Mucosa of descending colon (tissue), 3 donors: ENCODE measurements around the gene MAPRE3. TPM values are rescaled to one million over a fixed set of nuclear protein-coding genes. Genes with fewer than 3 reads are reported as not detected.

Experiments used
- ATAC-seq: fragments of 200-7000 bp; cut with Tn5 transposase; one replicate; pipeline ENCODE4 v1.9.1; 2020; ENCODE audit warnings: mild to moderate bottlenecking, moderate library complexity
- DNase-seq, 3 donors: peaks; one replicate each; pipeline ENCODE4 v3.0.0-alpha.2; 2020
- H3K36me3 ChIP-seq: fragments of 200-600 bp; one replicate; pipeline ENCODE4 v1.8.0; 2021; ENCODE audit warnings: low read depth, mild to moderate bottlenecking
- H3K4me1 ChIP-seq: fragments of 200-600 bp; one replicate; pipeline ENCODE4 v1.8.0; 2021; ENCODE audit warnings: low read depth, mild to moderate bottlenecking
- H3K4me3 ChIP-seq: fragments of 200-600 bp; one replicate; pipeline ENCODE4 v1.8.0; 2021; ENCODE audit warnings: mild to moderate bottlenecking
- H3K9me3 ChIP-seq: fragments of 200-600 bp; one replicate; pipeline ENCODE4 v1.8.0; 2021; ENCODE audit warnings: mild to moderate bottlenecking
- CTCF ChIP-seq: fragments of 200-600 bp; IDR thresholded peaks from one replicate; pipeline ENCODE4 v1.8.0; 2022; ENCODE audit warnings: antibody characterized with exemption, mild to moderate bottlenecking
- intact Hi-C, 2 donors: fragments of 100-400 bp; cut with DNase I in 1 of 2; cut with micrococcal nuclease in 1 of 2; formaldehyde crosslinking; loops; one replicate each; pipeline versions ENCODE4 v1.11.0 to v1.11.1; 2022; cut with DNase I, micrococcal nuclease
- total RNA-seq, 3 donors: library from RNA; stranded (reverse); fragmentation: NEBNext Ultra II Directional in 2 of 3; extraction: Animal tissue kit (Norgen Biotek cat#: 25700) in 2 of 3; gene quantifications; one replicate each; pipeline versions ENCODE4 v1.2.1 to v1.2.4, GENCODE V29; 2021 to 2023
- donor health status: DM: no; HTN: no; CAD: no; lungs with moderate emphysema.
- donor health status: DM: no; HTN: no; CAD: no.
- donor health status: DM: no; HTN: yes; CAD: no.

The MAPRE3 gene
- total RNA-seq, 3 donors from 2014 or later: 23.9 to 36.1 (median 35.6) TPM

- TF ChIP-seq CTCF: no peak
- H3K4me1 ChIP-seq: peaks cover 27% of the 10 kb centered on the region
- H3K36me3 ChIP-seq: no peaks in the 10 kb centered on the region
- DNase-seq (no peak), ATAC-seq (no peak)
- no peaks in the 10 kb centered on the region for H3K9me3 ChIP-seq
- intact Hi-C loops: no loop called here
- H3K4me3 ChIP-seq: no peak overlapping the region
These were observed 9.3 kb downstream of the MAPRE3 start for GRCh38 chr2:26979741-26980140.

DNA sequence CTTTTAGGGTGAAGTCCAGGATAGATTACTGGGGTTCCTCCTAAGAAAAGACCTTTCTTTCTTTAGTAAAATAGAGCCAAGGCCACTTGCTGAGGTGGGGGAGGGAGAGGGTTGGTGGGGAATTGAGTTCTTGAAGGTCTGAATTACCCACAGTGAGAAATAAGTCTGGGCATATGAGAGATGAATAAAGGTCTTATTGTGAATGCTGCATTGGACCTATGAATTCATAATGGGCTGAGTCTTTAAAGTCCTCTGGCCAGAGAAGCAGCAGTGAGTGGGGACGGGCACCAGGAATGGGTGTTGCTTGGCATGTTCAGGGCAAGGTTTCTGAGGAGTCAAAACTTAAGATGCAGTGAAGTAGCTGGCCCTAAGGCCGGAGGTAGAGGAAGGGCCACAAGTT, 10.5 kb downstream of the MAPRE3 start:
- H3K36me3 ChIP-seq: no peaks in the 10 kb centered on the region
- H3K4me3 ChIP-seq: no peak overlapping the region
- peaks cover 27% of the 10 kb centered on the region for H3K4me1 ChIP-seq
- ATAC-seq (no peak), DNase-seq (no peak)
- intact Hi-C loops: no loop called here
- no peak for TF ChIP-seq CTCF
- no peaks in the 10 kb centered on the region for H3K9me3 ChIP-seq

DNA sequence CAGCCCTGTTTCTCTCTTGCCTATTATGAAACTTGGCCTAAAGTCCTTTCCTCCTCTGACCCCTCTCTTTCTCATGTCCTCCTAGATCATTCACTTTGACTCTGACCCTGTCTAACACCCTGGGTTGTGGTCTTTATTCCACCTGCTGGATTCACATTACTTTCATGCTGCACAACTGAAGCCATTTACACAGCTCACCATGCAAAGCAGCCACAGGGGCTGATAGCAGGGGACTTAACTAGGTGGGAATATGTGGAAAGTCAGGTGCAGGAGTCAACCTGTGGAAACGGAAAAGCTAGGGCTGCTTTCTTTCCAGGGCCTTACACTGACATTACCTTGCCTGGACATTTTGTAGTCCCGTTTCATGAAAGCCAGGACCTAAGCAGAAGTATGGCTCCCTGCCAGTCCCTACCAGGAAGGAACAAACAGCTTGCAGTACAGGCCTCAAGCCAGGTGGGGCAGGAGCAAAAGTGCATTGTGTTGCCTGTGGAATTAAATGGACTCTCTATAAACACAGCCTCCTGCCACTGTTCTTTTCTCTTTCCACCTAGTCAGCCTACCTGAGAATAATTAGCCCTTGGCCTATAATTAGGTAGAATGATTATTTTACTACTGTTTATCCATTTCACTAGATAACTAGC, 11.8 kb downstream of the MAPRE3 start:
- no peak overlapping the region for H3K4me3 ChIP-seq
- peak; percentile 14 for TF ChIP-seq CTCF
- DNase-seq (peak; percentile 73 to 88 (median 78)), ATAC-seq (peak; percentile 96)
- intact Hi-C loops: no loop called here
- H3K36me3 ChIP-seq: no peaks in the 10 kb centered on the region
- no peaks in the 10 kb centered on the region for H3K9me3 ChIP-seq
- peaks cover 27% of the 10 kb centered on the region for H3K4me1 ChIP-seq

GRCh38 chr2:26983746-26984145, 13.3 kb downstream of the MAPRE3 start:
- Histone ChIP-seq H3K36me3 (no peaks in the 10 kb centered on the region), H3K4me1 (peaks cover 20% of the 10 kb centered on the region), H3K9me3 (no peaks in the 10 kb centered on the region), H3K4me3 (no peak overlapping the region)
- DNase-seq (no peak), ATAC-seq (no peak)
- TF ChIP-seq CTCF: no peak
- intact Hi-C loops: no loop called here

DNA sequence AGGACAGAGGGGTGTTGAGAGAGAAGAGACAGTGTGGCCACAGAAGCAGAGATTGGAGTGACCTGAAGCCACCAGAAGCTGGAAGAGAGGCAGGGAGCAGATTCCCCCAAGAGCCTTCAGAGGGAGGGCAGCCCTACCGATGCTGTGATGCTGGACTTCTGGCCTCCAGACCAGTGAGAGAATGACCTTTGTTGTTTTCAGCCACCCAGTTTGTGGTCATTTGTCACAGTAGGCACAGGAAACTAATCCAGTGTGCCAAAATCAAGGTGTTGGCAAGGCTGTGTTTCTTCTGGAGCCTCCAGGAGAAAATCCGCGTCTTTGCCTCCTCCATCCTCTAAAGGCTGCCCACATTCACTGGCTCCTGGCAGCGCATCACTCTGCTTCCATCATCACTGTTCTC, 15.4 kb downstream of the MAPRE3 start:
- Histone ChIP-seq H3K9me3 (no peaks in the 10 kb centered on the region), H3K36me3 (no peaks in the 10 kb centered on the region), H3K4me1 (peaks cover 20% of the 10 kb centered on the region), H3K4me3 (no peak overlapping the region)
- no peak for ATAC-seq
- no peak for TF ChIP-seq CTCF
- no peak for DNase-seq
- intact Hi-C loops: no loop called here

- Histone ChIP-seq H3K36me3 (no peaks in the 10 kb centered on the region), H3K4me1 (peaks cover 18% of the 10 kb centered on the region), H3K4me3 (no peak overlapping the region), H3K9me3 (no peaks in the 10 kb centered on the region)
- intact Hi-C loops: no loop called here
- no peak for TF ChIP-seq CTCF
- no peak for ATAC-seq
- DNase-seq: no peak
These were observed 16.1 kb downstream of the MAPRE3 start for GRCh38 chr2:26986576-26986975.
